ENCODE data around the gene LTO1. TPM values are rescaled to one million over a fixed set of nuclear protein-coding genes. Genes with fewer than 3 reads are reported as not detected.
A peak's percentile ranks its signal among the peaks of the same experiment; 100 is the strongest.

Gene LTO1
- total RNA-seq, 1 experiment from 2014 or later = 25.3 TPM

DNA sequence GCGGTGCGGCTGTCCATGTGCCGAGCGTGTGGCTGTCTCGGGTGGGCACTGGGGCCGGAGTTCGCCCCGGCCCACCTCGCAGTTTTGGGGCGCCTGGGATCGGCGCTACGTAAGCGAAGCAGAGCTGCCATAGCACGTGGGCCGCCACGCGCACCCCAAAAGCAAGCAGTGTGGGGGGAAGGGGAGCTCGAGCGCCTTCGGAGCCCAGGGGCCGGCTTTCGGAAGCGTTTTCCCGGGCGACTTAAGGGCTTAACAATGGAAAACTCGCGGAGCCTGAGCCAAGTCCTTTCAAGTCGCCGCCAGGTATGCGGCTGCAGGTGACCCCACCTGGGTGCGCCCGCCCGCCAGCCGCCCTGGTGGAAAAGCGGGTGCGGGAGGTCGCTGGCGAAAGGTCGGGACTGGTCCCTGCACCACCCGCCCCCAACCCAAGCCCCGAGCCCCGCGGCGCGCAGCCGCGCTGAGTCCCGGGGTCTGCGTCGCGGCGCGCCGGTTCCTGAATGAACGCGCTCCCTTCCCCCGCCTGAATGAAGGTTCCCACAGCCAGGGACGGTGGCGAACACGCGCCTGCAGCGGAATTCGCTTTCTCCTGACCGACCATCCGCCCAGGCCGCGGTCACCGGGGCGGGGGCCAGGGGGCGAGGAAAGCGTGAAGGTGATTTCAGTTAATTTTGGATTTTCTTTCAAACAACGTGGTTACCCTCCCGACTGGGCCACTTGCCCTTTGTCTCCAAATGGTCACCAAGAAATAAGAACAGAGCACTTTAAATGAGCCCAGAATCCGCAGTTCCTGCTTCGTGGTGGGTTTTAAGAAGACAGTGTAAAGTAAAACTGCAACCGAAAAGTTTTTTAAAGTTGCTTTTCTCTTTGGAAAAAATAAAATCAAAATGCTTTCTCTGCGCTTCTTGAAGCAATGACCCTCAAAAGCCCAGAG lies 36.9 kb downstream of the LTO1 start:
- no peaks in the 10 kb centered on the region for H3K79me1 ChIP-seq (ENCODE audit: insufficient read depth, low read depth, low read length, poor library complexity, severe bottlenecking)
- H2BK12ac ChIP-seq (ENCODE audit: insufficient read length, low read depth, low read length) = peak overlapping the region; percentile 58
- peak overlapping the region; percentile 64 for H4K5ac ChIP-seq (ENCODE audit: insufficient read length, low read depth, low read length)
- H2BK5ac ChIP-seq (ENCODE audit: insufficient read length, low read length) = no peak overlapping the region
- H3K9ac ChIP-seq (ENCODE audit: extremely low read depth, insufficient read length, low read length) = peak overlapping the region; percentile 58
- peak overlapping the region; percentile 59; the same call in 1 of the 2 replicates for H3K4ac ChIP-seq (ENCODE audit: low read depth, low read length)
- H3T11ph ChIP-seq (ENCODE audit: low read length) = peak overlapping the region; percentile 20
- H3K36me3 Mint-ChIP-seq (ENCODE audit: insufficient read depth in 1 of 3, low read depth in 3 of 3) = 0 out of 7 replicates have a peak, but pooled peaks cover 0 to 4% (median 0%) of the 10 kb centered on the region in 3 experiments
- no peak overlapping the region for H4K8ac ChIP-seq (replicated peaks; ENCODE audit: insufficient read length, low read depth, low read length)
- H3K14ac ChIP-seq (ENCODE audit: insufficient read depth, low read length) = peak overlapping the region; percentile 91
- H3K4me1 Mint-ChIP-seq = peaks cover 27 to 33% of the 10 kb centered on the region in 2 experiments
- no peaks in the 10 kb centered on the region for H3K9me3 ChIP-seq (ENCODE audit: control insufficient read depth, low read depth, low read length)
- peak overlapping the region; percentile 86 for H4K91ac ChIP-seq (ENCODE audit: insufficient read length, low read depth, low read length)
- peaks cover 21% of the 10 kb centered on the region for H3K23me2 ChIP-seq (ENCODE audit: insufficient read length, low read depth, low read length, poor library complexity, severe bottlenecking)
- no peak overlapping the region for H3K56ac ChIP-seq (ENCODE audit: insufficient read length, low read depth, low read length)
- peak overlapping the region; percentile 91 for H3K18ac ChIP-seq (ENCODE audit: insufficient read length, low read depth, low read length)
- H3K4me3 Mint-ChIP-seq = peak overlapping the region; percentile 70 to 83
- peak overlapping the region; percentile 90 to 96 (median 93); a peak in 6 of 7 replicates for H3K27ac Mint-ChIP-seq
- peaks cover 3% of the 10 kb centered on the region; the same call in 1 of the 2 replicates for H3K27me3 ChIP-seq (ENCODE audit: insufficient read depth, low read length)
- peak; percentile 83 for DNase-seq
- H3K4me2 ChIP-seq (ENCODE audit: insufficient read depth, insufficient read length, low read length) = peak overlapping the region; percentile 55
- H2BK120ac ChIP-seq (ENCODE audit: low read depth, low read length, poor library complexity, severe bottlenecking) = peak overlapping the region; percentile 83
- TF ChIP-seq, protein P1, sequence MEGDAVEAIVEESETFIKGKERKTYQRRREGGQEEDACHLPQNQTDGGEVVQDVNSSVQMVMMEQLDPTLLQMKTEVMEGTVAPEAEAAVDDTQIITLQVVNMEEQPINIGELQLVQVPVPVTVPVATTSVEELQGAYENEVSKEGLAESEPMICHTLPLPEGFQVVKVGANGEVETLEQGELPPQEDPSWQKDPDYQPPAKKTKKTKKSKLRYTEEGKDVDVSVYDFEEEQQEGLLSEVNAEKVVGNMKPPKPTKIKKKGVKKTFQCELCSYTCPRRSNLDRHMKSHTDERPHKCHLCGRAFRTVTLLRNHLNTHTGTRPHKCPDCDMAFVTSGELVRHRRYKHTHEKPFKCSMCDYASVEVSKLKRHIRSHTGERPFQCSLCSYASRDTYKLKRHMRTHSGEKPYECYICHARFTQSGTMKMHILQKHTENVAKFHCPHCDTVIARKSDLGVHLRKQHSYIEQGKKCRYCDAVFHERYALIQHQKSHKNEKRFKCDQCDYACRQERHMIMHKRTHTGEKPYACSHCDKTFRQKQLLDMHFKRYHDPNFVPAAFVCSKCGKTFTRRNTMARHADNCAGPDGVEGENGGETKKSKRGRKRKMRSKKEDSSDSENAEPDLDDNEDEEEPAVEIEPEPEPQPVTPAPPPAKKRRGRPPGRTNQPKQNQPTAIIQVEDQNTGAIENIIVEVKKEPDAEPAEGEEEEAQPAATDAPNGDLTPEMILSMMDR (conservative IDR thresholded peaks at IDR 0.05) = no peak
- no peaks in the 10 kb centered on the region for H3K79me2 ChIP-seq (ENCODE audit: insufficient read depth, low read length)
- WGBS (ENCODE audit: extremely low coverage, insufficient read length, low lambda C conversion rate) = no CpG with 5 or more reads among the region's 78 CpGs
- no peaks in the 10 kb centered on the region for H3K9me3 Mint-ChIP-seq
- H3K23ac ChIP-seq (ENCODE audit: insufficient read length, low read depth, low read length) = no peak overlapping the region
- peak overlapping the region; percentile 66 for H3K27ac ChIP-seq (ENCODE audit: insufficient read length, low read depth, low read length)
- H2BK20ac ChIP-seq (ENCODE audit: low read depth, low read length, poor library complexity, severe bottlenecking) = no peak overlapping the region
- no peak overlapping the region; the same call in 1 of the 2 replicates for H2BK15ac ChIP-seq (ENCODE audit: low read depth, low read length)
- H2AFZ ChIP-seq (ENCODE audit: low read length) = no peak overlapping the region
- H4K20me1 ChIP-seq (ENCODE audit: control insufficient read depth, insufficient read depth, insufficient read length) = no peaks in the 10 kb centered on the region
- no peaks in the 10 kb centered on the region for H3K4me1 ChIP-seq (ENCODE audit: insufficient read depth, low read length)
- no peak overlapping the region for H2AK5ac ChIP-seq (ENCODE audit: insufficient read length, low read length)
- peaks cover 29% of the 10 kb centered on the region for H3K27me3 Mint-ChIP-seq (ENCODE audit: low read depth)
